ENCODE results near the gene EZH2.

GRCh38 chr7:148914208-148914777, 30.2 kb upstream of the EZH2 start:
- TF ChIP-seq PATZ1 (CRISPR knock-in tag; IDR thresholded peaks at IDR 0.05; ENCODE audit: borderline replicate concordance), result no peak
- no peak for TF ChIP-seq TSHZ2 (CRISPR knock-in tag; IDR thresholded peaks at IDR 0.05)
- TF ChIP-seq CREB5 (CRISPR knock-in tag; IDR thresholded peaks at IDR 0.05; ENCODE audit: low read depth), result no peak
- TF ChIP-seq TOX (CRISPR knock-in tag; IDR thresholded peaks at IDR 0.05; ENCODE audit: borderline replicate concordance), result no peak
- TF ChIP-seq ARNTL (CRISPR knock-in tag; IDR thresholded peaks at IDR 0.05; ENCODE audit: borderline replicate concordance, low read depth), result no peak

Measured in SK-N-SH treated with all-trans-retinoic acid at 6 μM for 48 hours (cell line).